CD4-positive, alpha-beta memory T cell (primary cell): Measurements from ENCODE around the gene SULF2. TPM values are rescaled to one million over a fixed set of nuclear protein-coding genes. Genes with fewer than 3 reads are reported as not detected.
A peak's percentile ranks its signal among the peaks of the same experiment; 100 is the strongest.

Experiments used
- CTCF ChIA-PET: fragments of 350-600 bp; sonication (Branson Sonifier 250); formaldehyde crosslinking; loops from one replicate; lab custom pipeline; 2021; ENCODE audit warnings: inconsistent platforms; ENCODE audit not compliant: partially characterized antibody; lab: Charles Lee
- POLR2A ChIA-PET: fragments of 350-600 bp; sonication (Branson Sonifier 250); formaldehyde crosslinking; loops from one replicate; lab custom pipeline; 2021; ENCODE audit not compliant: partially characterized antibody; lab: Charles Lee
- DNase-seq, 5 donors: peaks; one replicate each; pipeline versions ENCODE4 v3.0.0 to v3.0.0-alpha.2; 2020 to 2022; ENCODE audit warnings: mixed read lengths in 1 of 5
- H3K27ac ChIP-seq: one replicate; pipeline ENCODE4 v1.7.0; 2013; ENCODE audit warnings: low read depth, low read length
- H3K27me3 ChIP-seq: 2 replicates; pipeline ENCODE4 v1.7.0; 2013; ENCODE audit warnings: mild to moderate bottlenecking, low read length, moderate library complexity; ENCODE audit not compliant: insufficient read depth
- H3K36me3 ChIP-seq: 2 replicates; pipeline ENCODE4 v1.7.0; 2013; ENCODE audit warnings: mild to moderate bottlenecking, low read length, moderate library complexity; ENCODE audit not compliant: insufficient read depth
- H3K4me1 ChIP-seq: 2 replicates; pipeline ENCODE4 v1.7.0; 2013; ENCODE audit warnings: mild to moderate bottlenecking, low read length, moderate library complexity; ENCODE audit not compliant: insufficient read depth
- H3K4me3 ChIP-seq, 2 donors: one replicate each; pipeline ENCODE4 v1.7.0; 2013; ENCODE audit warnings: low read length in 2 of 2, mild to moderate bottlenecking in 1 of 2
- H3K9me3 ChIP-seq, 2 donors: one replicate each; pipeline ENCODE4 v1.7.0; 2013; ENCODE audit warnings: low read length in 2 of 2, control low read depth in 1 of 2; ENCODE audit not compliant: control insufficient read depth in 1 of 2
- H3K27ac Mint-ChIP-seq, 7 donors: one replicate each; pipeline ENCODE4 v1.8.0; 2020 to 2021; ENCODE audit warnings: mixed read lengths in 7 of 7, mild to moderate bottlenecking in 6 of 7, inconsistent platforms in 3 of 7, moderate library complexity in 3 of 7
- H3K27me3 Mint-ChIP-seq, 2 donors: one replicate each; pipeline ENCODE4 v1.8.0; 2020 to 2021; ENCODE audit warnings: mixed read lengths in 2 of 2
- H3K36me3 Mint-ChIP-seq, 2 donors: one replicate each; pipeline ENCODE4 v1.8.0; 2020 to 2021; ENCODE audit warnings: mixed read lengths in 2 of 2, inconsistent platforms in 1 of 2, mild to moderate bottlenecking in 1 of 2
- H3K4me1 Mint-ChIP-seq, 4 donors: one replicate each; pipeline ENCODE4 v1.8.0; 2020 to 2021; ENCODE audit warnings: mixed read lengths in 4 of 4, mild to moderate bottlenecking in 1 of 4
- H3K4me3 Mint-ChIP-seq, 8 donors: one replicate each; pipeline ENCODE4 v1.8.0; 2020 to 2021; ENCODE audit warnings: mixed read lengths in 8 of 8, mild to moderate bottlenecking in 7 of 8, moderate library complexity in 6 of 8, inconsistent platforms in 3 of 8
- H3K9me3 Mint-ChIP-seq, 8 donors: one replicate each; pipeline ENCODE4 v1.8.0; 2020 to 2021; ENCODE audit warnings: mixed read lengths in 8 of 8, mild to moderate bottlenecking in 5 of 8, inconsistent platforms in 3 of 8, moderate library complexity in 1 of 8
- intact Hi-C: fragments of 100-400 bp; cut with micrococcal nuclease; formaldehyde crosslinking; loops from one replicate; pipeline ENCODE4 v1.15.1; 2023
- polyA plus RNA-seq, 2 donors: library from polyadenylated mRNA; unstranded; fragments of 300-500 nt; fragmentation: Illumina TruSeq; gene quantifications; one replicate each; pipeline ENCODE4 v1.2.3, GENCODE V29; 2021
- total RNA-seq, 2 experiments: library from RNA; stranded (reverse); gene quantifications; one replicate each; pipeline ENCODE4 v1.2.3, GENCODE V29; 2021

Gene SULF2
- total and polyA plus RNA-seq, 4 experiments from 2014 or later: 0.16 to 1.3 (median 0.55) TPM

- H3K4me1 ChIP-seq: no peaks in the 10 kb centered on the region
- no peaks in the 10 kb centered on the region for H3K27me3 ChIP-seq
- H3K4me3 ChIP-seq: no peak overlapping the region
- H3K27ac ChIP-seq: no peak overlapping the region
- H3K36me3 Mint-ChIP-seq: no peaks in the 10 kb centered on the region
- ChIA-PET CTCF (no interaction called here), POLR2A (no interaction called here)
- no peaks in the 10 kb centered on the region for H3K4me1 Mint-ChIP-seq
- no peaks in the 10 kb centered on the region for H3K36me3 ChIP-seq
- H3K9me3 Mint-ChIP-seq: peaks cover 0 to 2% (median 0%) of the 10 kb centered on the region in 8 donors
- peak overlapping the region in 1 of 7 donors; percentile 37 for H3K27ac Mint-ChIP-seq
- DNase-seq: no peak
- H3K4me3 Mint-ChIP-seq: no peak overlapping the region
- intact Hi-C loops: no loop called here
- H3K9me3 ChIP-seq: no peaks in the 10 kb centered on the region
- peaks cover 0 to 13% of the 10 kb centered on the region in 2 donors for H3K27me3 Mint-ChIP-seq
Measured at GRCh38 chr20:47740862-47741184, 44.5 kb downstream of the SULF2 start.

- Histone ChIP-seq H3K27me3 (no peaks in the 10 kb centered on the region), H3K4me1 (no peaks in the 10 kb centered on the region), H3K4me3 (no peak overlapping the region), H3K27ac (no peak overlapping the region), H3K36me3 (no peaks in the 10 kb centered on the region), H3K9me3 (no peaks in the 10 kb centered on the region)
- peaks cover 0 to 2% (median 0%) of the 10 kb centered on the region in 8 donors for H3K9me3 Mint-ChIP-seq
- ChIA-PET POLR2A (no interaction called here), CTCF (no interaction called here)
- no peak overlapping the region for H3K4me3 Mint-ChIP-seq
- H3K27ac Mint-ChIP-seq: peak overlapping the region in 2 of 7 donors; percentile 36 to 56
- no peak for DNase-seq
- H3K36me3 Mint-ChIP-seq: no peaks in the 10 kb centered on the region
- no peaks in the 10 kb centered on the region for H3K4me1 Mint-ChIP-seq
- intact Hi-C loops: no loop called here
- H3K27me3 Mint-ChIP-seq: peaks cover 0 to 13% of the 10 kb centered on the region in 2 donors
Measured at GRCh38 chr20:47740121-47740861, 45.0 kb downstream of the SULF2 start.

- no peak overlapping the region for H3K27ac ChIP-seq
- CTCF ChIA-PET: no interaction called here
- H3K27ac Mint-ChIP-seq: no peak overlapping the region
- no peaks in the 10 kb centered on the region for H3K36me3 Mint-ChIP-seq
- no peaks in the 10 kb centered on the region for H3K9me3 ChIP-seq
- intact Hi-C loops: no loop called here
- H3K27me3 Mint-ChIP-seq: peaks cover 0 to 10% of the 10 kb centered on the region in 2 donors
- no peaks in the 10 kb centered on the region for H3K27me3 ChIP-seq
- no peak overlapping the region for H3K4me3 ChIP-seq
- no peaks in the 10 kb centered on the region for H3K36me3 ChIP-seq
- no peaks in the 10 kb centered on the region for H3K4me1 Mint-ChIP-seq
- peaks cover 0 to 2% (median 0%) of the 10 kb centered on the region in 8 donors for H3K9me3 Mint-ChIP-seq
- no peak for DNase-seq
- no peaks in the 10 kb centered on the region for H3K4me1 ChIP-seq
- H3K4me3 Mint-ChIP-seq: no peak overlapping the region
- POLR2A ChIA-PET: no interaction called here
Measured at GRCh38 chr20:47737923-47738322, 47.4 kb downstream of the SULF2 start.

- Mint-ChIP-seq H3K27ac (no peak overlapping the region), H3K36me3 (no peaks in the 10 kb centered on the region), H3K4me1 (no peaks in the 10 kb centered on the region), H3K9me3 (peaks cover 0 to 2% (median 0%) of the 10 kb centered on the region in 8 donors), H3K4me3 (no peak overlapping the region), H3K27me3 (peaks cover 0 to 6% of the 10 kb centered on the region in 2 donors)
- DNase-seq: no peak
- intact Hi-C loops: no loop called here
- Histone ChIP-seq H3K27me3 (no peaks in the 10 kb centered on the region), H3K9me3 (no peaks in the 10 kb centered on the region), H3K4me1 (no peaks in the 10 kb centered on the region), H3K36me3 (no peaks in the 10 kb centered on the region), H3K4me3 (no peak overlapping the region), H3K27ac (no peak overlapping the region)
- ChIA-PET CTCF (no interaction called here), POLR2A (no interaction called here)
Measured at GRCh38 chr20:47736570-47737152, 48.6 kb downstream of the SULF2 start.

- H3K27ac ChIP-seq: no peak overlapping the region
- peaks cover 0 to 2% (median 0%) of the 10 kb centered on the region in 8 donors for H3K9me3 Mint-ChIP-seq
- DNase-seq: no peak
- H3K4me3 ChIP-seq: no peak overlapping the region
- no peaks in the 10 kb centered on the region for H3K27me3 Mint-ChIP-seq
- CTCF ChIA-PET: no interaction called here
- H3K36me3 Mint-ChIP-seq: no peaks in the 10 kb centered on the region
- H3K4me1 Mint-ChIP-seq: peaks cover 0 to 1% (median 0%) of the 10 kb centered on the region in 4 donors
- no peaks in the 10 kb centered on the region for H3K4me1 ChIP-seq
- no peaks in the 10 kb centered on the region for H3K36me3 ChIP-seq
- no peaks in the 10 kb centered on the region for H3K9me3 ChIP-seq
- H3K27me3 ChIP-seq: no peaks in the 10 kb centered on the region
- POLR2A ChIA-PET: no interaction called here
- H3K27ac Mint-ChIP-seq: no peak overlapping the region
- H3K4me3 Mint-ChIP-seq: no peak overlapping the region
- intact Hi-C loops: no loop called here
Measured at GRCh38 chr20:47735412-47736400, 49.6 kb downstream of the SULF2 start.

GRCh38 chr20:47734870-47735269 is 50.4 kb downstream of the SULF2 start:
- ChIA-PET CTCF (no interaction called here), POLR2A (no interaction called here)
- Mint-ChIP-seq H3K36me3 (no peaks in the 10 kb centered on the region), H3K4me1 (peaks cover 0 to 1% (median 0%) of the 10 kb centered on the region in 4 donors), H3K27ac (no peak overlapping the region), H3K9me3 (peaks cover 0 to 2% (median 0%) of the 10 kb centered on the region in 8 donors), H3K4me3 (no peak overlapping the region), H3K27me3 (no peaks in the 10 kb centered on the region)
- Histone ChIP-seq H3K4me3 (no peak overlapping the region), H3K27ac (no peak overlapping the region), H3K4me1 (no peaks in the 10 kb centered on the region), H3K27me3 (no peaks in the 10 kb centered on the region), H3K36me3 (no peaks in the 10 kb centered on the region), H3K9me3 (no peaks in the 10 kb centered on the region)
- DNase-seq: no peak
- intact Hi-C loops: no loop called here

- no peak overlapping the region for H3K4me3 ChIP-seq
- intact Hi-C loops: no loop called here
- H3K27ac ChIP-seq: no peak overlapping the region
- Mint-ChIP-seq H3K4me1 (peaks cover 5 to 9% (median 7%) of the 10 kb centered on the region in 4 donors), H3K36me3 (no peaks in the 10 kb centered on the region), H3K4me3 (no peak overlapping the region), H3K9me3 (peaks cover 0 to 2% (median 0%) of the 10 kb centered on the region in 8 donors), H3K27me3 (no peaks in the 10 kb centered on the region), H3K27ac (no peak overlapping the region)
- ChIA-PET CTCF (no interaction called here), POLR2A (no interaction called here)
- no peaks in the 10 kb centered on the region for H3K9me3 ChIP-seq
- H3K4me1 ChIP-seq: peaks cover 7% of the 10 kb centered on the region
- no peaks in the 10 kb centered on the region for H3K27me3 ChIP-seq
- H3K36me3 ChIP-seq: no peaks in the 10 kb centered on the region
- no peak for DNase-seq
Measured at GRCh38 chr20:47733892-47734291, 51.4 kb downstream of the SULF2 start.
